Measurements from ENCODE around the gene PRDM15. TPM values are rescaled to one million over a fixed set of nuclear protein-coding genes. Genes with fewer than 3 reads are reported as not detected.

PRDM15 gene
- polyA plus RNA-seq, 1 donor (not counting 4 experiments of a cell fraction or from before 2014, with no cell fraction given), result 5.2 TPM

DNA sequence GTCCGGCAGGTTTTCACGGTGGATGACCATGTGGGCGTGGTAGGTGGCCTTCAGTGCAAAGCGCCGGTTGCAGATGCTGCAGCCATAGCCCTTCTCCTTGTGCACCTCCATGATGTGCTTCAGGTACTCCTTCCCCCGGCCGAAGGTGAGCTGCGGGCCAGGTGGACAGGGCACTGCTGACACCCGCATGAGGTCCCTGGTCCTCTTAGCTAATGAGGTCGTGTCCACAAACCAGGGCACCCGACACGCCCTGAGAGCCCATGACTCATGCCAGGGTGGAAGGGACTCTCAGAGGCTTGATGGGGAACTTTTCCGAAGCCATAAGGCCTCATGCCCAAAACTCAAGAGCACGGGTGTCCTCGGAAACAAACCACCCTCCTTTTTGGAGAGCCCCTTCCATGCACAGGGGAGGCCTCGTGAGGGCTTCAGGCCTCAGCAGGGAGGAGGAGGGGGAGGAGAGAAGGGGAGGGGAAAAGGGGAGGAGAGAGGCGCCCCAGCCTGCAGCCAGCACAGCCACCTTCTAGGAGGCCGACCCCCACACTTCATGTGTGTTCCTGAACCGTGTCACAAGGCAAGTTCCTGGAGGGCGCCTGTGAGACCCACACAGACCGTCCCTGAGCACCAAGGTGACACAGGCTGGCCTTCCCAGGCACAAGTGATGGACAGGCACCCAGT is 57.9 kb downstream of the PRDM15 start:
- no peak overlapping the region for H2AFZ ChIP-seq (ENCODE audit: control insufficient read depth, low read length)
- no peaks in the 10 kb centered on the region for H4K20me1 ChIP-seq (ENCODE audit: control insufficient read depth, extremely low read depth, insufficient read depth, low read length)
- no peaks in the 10 kb centered on the region for H3K9me1 ChIP-seq (ENCODE audit: control insufficient read depth, extremely low read depth, insufficient read depth, low read length)
- no peaks in the 10 kb centered on the region for H3K27me3 ChIP-seq (ENCODE audit: control insufficient read depth, extremely low read depth, insufficient read depth, low read length)
- H3K4me3 ChIP-seq (ENCODE audit: control insufficient read depth in 2 of 3, extremely low read depth in 1 of 3, insufficient read depth in 2 of 3, low read depth in 1 of 3, low read length in 3 of 3), result no peak overlapping the region
- no peak for TF ChIP-seq EZH2 (IDR thresholded peaks at IDR 0.05; ENCODE audit: low read length)
- TF ChIP-seq, protein P1, sequence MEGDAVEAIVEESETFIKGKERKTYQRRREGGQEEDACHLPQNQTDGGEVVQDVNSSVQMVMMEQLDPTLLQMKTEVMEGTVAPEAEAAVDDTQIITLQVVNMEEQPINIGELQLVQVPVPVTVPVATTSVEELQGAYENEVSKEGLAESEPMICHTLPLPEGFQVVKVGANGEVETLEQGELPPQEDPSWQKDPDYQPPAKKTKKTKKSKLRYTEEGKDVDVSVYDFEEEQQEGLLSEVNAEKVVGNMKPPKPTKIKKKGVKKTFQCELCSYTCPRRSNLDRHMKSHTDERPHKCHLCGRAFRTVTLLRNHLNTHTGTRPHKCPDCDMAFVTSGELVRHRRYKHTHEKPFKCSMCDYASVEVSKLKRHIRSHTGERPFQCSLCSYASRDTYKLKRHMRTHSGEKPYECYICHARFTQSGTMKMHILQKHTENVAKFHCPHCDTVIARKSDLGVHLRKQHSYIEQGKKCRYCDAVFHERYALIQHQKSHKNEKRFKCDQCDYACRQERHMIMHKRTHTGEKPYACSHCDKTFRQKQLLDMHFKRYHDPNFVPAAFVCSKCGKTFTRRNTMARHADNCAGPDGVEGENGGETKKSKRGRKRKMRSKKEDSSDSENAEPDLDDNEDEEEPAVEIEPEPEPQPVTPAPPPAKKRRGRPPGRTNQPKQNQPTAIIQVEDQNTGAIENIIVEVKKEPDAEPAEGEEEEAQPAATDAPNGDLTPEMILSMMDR (optimal IDR thresholded peaks at IDR 0.05 in 1 of 3, IDR thresholded peaks at IDR 0.05 in 1 of 3, conservative IDR thresholded peaks at IDR 0.05 in 1 of 3; ENCODE audit: extremely low read depth in 1 of 3, insufficient read depth in 2 of 3, low read length in 3 of 3), result no peak
- no peak overlapping the region for H3K9ac ChIP-seq (ENCODE audit: control insufficient read depth, extremely low read depth, insufficient read depth, low read length)
- DNase-seq (ENCODE audit: low read depth, low spot score) (no peak), FAIRE-seq (no peak)
- H3K9me3 ChIP-seq (ENCODE audit: control insufficient read depth, low read depth, low read length), result no peaks in the 10 kb centered on the region
- H3K79me2 ChIP-seq (ENCODE audit: control insufficient read depth, insufficient read depth, low read length), result no peaks in the 10 kb centered on the region
- dilution Hi-C loops (cut with MboI; ENCODE audit: extremely low pct_ligation_motif_present, low sequenced_read_pairs), result no loop called here
- H3K36me3 ChIP-seq (ENCODE audit: control insufficient read depth in 2 of 2, extremely low read depth in 1 of 2, insufficient read depth in 2 of 2, low read length in 2 of 2), result peaks cover 7 to 8% of the 10 kb centered on the region in 2 experiments
- no peaks in the 10 kb centered on the region for H3K4me1 ChIP-seq (ENCODE audit: control insufficient read depth, extremely low read depth, insufficient read depth, low read length)
- no peak overlapping the region for H3K4me2 ChIP-seq (ENCODE audit: control insufficient read depth, extremely low read depth, insufficient read depth, low read depth, low read length)
- no peak overlapping the region for H3K27ac ChIP-seq (ENCODE audit: control insufficient read depth, insufficient read depth, low read length)

DNA sequence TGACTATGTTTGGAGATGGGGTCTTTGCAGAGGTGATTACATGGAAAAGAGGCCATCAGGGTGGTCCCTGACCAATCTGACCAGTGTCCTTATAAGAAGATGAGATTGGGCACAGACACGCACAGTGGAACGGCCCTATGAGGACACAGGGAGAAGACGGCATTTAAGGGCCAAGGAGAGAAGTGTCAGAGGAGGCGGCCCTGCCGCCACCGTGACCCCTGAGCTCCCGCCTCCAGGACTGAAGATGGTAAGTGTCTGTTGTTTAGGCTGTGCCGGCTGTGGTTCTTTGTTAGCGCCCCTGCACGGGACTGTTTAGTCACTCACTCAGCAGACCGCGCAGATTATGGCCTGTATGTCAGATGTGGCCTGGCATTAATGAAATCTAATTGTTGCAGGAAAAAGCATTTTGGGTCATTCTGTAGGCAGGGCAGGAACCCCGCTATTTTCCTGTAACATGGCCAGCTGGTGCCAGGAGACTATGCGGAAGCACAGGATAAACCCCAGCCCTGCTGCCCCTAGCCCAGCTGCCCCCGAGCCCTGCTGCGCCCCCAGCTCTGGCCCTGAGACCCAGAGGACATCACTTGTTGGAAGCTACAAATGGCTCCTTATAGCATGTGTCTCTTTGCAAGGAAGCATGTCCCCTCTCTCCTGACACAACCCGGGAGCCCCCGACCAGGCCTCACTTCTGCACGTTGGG is 58.6 kb downstream of the PRDM15 start:
- dilution Hi-C loops (cut with MboI; ENCODE audit: extremely low pct_ligation_motif_present, low sequenced_read_pairs), result no loop called here
- H3K4me1 ChIP-seq (ENCODE audit: control insufficient read depth, extremely low read depth, insufficient read depth, low read length), result no peaks in the 10 kb centered on the region
- H2AFZ ChIP-seq (ENCODE audit: control insufficient read depth, low read length), result no peak overlapping the region
- H3K9me3 ChIP-seq (ENCODE audit: control insufficient read depth, low read depth, low read length), result no peaks in the 10 kb centered on the region
- H3K27ac ChIP-seq (ENCODE audit: control insufficient read depth, insufficient read depth, low read length), result no peak overlapping the region
- DNase-seq (ENCODE audit: low read depth, low spot score), result no peak
- H3K4me3 ChIP-seq (ENCODE audit: control insufficient read depth in 2 of 3, extremely low read depth in 1 of 3, insufficient read depth in 2 of 3, low read depth in 1 of 3, low read length in 3 of 3), result no peak overlapping the region
- H3K4me2 ChIP-seq (ENCODE audit: control insufficient read depth, extremely low read depth, insufficient read depth, low read depth, low read length), result no peak overlapping the region
- TF ChIP-seq EZH2 (IDR thresholded peaks at IDR 0.05; ENCODE audit: low read length), result no peak
- TF ChIP-seq, protein P1 (optimal IDR thresholded peaks at IDR 0.05 in 1 of 3, IDR thresholded peaks at IDR 0.05 in 1 of 3, conservative IDR thresholded peaks at IDR 0.05 in 1 of 3; ENCODE audit: extremely low read depth in 1 of 3, insufficient read depth in 2 of 3, low read length in 3 of 3), result no peak
- no peaks in the 10 kb centered on the region for H3K9me1 ChIP-seq (ENCODE audit: control insufficient read depth, extremely low read depth, insufficient read depth, low read length)
- H3K36me3 ChIP-seq (ENCODE audit: control insufficient read depth in 2 of 2, extremely low read depth in 1 of 2, insufficient read depth in 2 of 2, low read length in 2 of 2), result peaks cover 7 to 8% of the 10 kb centered on the region in 2 experiments
- no peak overlapping the region for H3K9ac ChIP-seq (ENCODE audit: control insufficient read depth, extremely low read depth, insufficient read depth, low read length)
- no peaks in the 10 kb centered on the region for H3K27me3 ChIP-seq (ENCODE audit: control insufficient read depth, extremely low read depth, insufficient read depth, low read length)
- no peaks in the 10 kb centered on the region for H4K20me1 ChIP-seq (ENCODE audit: control insufficient read depth, extremely low read depth, insufficient read depth, low read length)
- no peak for FAIRE-seq
- no peaks in the 10 kb centered on the region for H3K79me2 ChIP-seq (ENCODE audit: control insufficient read depth, insufficient read depth, low read length)
